HFF-Myc (cell line): Measurements from ENCODE around the gene AARSD1.
A peak's percentile ranks its signal among the peaks of the same experiment; 100 is the strongest.
"Not testable (repeated sequence)": the region's sequence is repeated elsewhere in the genome, so short reads cannot be mapped to it uniquely, and the experiment has no call there.

Source experiments
- DNase-seq: peaks from one replicate; pipeline ENCODE4 v3.0.0-alpha.2; 2011; ENCODE audit warnings: low read depth; ENCODE audit errors: extremely low read depth
- H3K4me3 ChIP-seq: replicated peaks from 2 replicates; pipeline ENCODE4 v1.5.1; 2011; ENCODE audit warnings: low read depth, mild to moderate bottlenecking, control low read depth, low read length
- CTCF ChIP-seq: IDR thresholded peaks from 2 replicates; pipeline ENCODE4 v1.5.1; 2012; ENCODE audit warnings: mild to moderate bottlenecking, low read depth, low read length, control low read depth; ENCODE audit errors: missing control alignments

AARSD1 gene

DNA sequence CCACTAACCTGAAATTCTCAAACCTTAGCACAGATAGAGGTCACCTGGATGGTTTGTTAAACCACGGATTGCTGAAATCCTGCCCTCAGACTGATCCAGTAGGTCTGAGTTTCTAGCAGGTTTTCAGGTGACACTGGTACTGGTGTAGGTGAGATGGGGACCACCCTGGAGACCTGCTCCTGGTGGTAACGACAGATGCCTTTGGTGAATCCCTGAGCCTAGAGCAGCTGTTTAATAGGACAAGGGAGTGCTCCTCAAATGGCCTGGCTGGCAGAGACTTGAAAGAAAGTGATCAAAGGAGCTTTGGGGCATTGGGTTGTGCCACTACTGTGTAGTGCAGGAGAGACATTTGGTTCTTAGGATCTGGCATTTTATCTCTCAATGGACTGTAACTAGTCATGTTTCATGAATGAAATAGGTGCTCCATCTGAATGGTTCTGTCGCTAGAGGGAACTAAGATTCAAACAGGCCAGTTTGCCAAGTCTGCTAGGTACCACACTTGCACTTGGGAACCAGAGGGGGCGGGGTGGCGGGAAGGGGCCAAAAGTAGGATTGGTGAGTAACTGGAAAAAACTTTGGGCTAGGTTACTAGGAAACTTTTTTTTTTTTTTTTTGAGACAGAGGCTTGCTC, 39.4 kb upstream of the AARSD1 start:
- no peak for TF ChIP-seq CTCF
- no peak overlapping the region for H3K4me3 ChIP-seq
- no peak for DNase-seq

GRCh38 chr17:43000894-43001293, 36.6 kb upstream of the AARSD1 start:
- H3K4me3 ChIP-seq: peak overlapping the region; percentile 100
- DNase-seq: not testable (repeated sequence)

DNA sequence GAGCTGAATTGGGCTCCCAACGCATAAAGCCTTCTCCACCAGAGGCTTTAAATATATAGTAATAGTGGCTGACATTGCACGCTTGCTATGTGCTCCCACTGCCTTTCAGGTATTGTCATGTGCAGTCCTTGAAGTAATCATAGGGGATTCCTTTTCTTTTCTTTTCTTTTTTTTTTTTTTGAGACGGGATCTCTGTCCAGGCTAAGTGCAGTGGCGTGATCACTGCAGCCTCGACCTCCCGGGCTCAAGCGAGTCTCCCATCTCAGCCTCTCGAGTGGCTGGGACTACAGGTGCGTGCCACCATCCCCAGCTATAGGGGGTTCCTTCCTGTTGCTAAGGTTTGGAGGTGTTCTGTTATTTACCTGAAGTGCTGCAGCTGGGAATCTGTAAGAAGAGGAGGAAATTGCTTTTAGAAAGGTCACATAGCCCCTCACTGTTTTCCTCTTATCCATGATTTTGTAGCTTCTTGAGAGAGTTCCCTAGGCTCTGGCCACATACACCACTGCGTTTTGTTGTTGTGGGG, 34.8 kb upstream of the AARSD1 start:
- TF ChIP-seq CTCF: no peak
- H3K4me3 ChIP-seq: peak overlapping the region; percentile 100
- DNase-seq: no peak

- peak; percentile 100 for DNase-seq
- TF ChIP-seq CTCF: peak; percentile 81
- H3K4me3 ChIP-seq: peak within 1 kb of the TSS; percentile 100
Observed at GRCh38 chr17:42997984-42998938, 34.0 kb upstream of the AARSD1 start, which contains the start of gene RPL27. Gene RPL27, plus strand, starts transcription at chr17:42998419. Its CDS starts 332 bp downstream, at chr17:42998751.

GRCh38 chr17:42997390-42997983, 33.2 kb upstream of the AARSD1 start:
- TF ChIP-seq CTCF: no peak
- no peak for DNase-seq
- H3K4me3 ChIP-seq: peak overlapping the region; percentile 10; the same call in 1 of the 2 replicates

DNA sequence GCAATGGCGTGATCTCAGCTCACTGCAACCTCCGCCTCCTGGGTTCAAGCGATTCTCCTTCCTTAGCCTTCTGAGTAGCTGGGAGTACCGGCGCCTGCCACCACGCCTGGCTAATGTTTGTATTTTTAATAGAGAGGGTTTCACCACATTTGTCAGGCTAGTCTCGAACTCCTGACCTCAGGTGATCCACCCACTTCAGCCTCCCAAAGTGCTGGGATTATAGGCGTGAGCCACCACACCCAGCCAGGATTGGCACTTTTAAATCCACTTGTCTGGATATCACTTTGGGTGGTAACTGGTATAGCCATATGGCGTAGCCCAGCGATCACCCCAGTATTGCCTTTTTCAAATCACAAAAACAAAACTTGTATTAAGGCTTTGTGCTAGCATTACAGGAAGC, 29.7 kb upstream of the AARSD1 start:
- H3K4me3 ChIP-seq, DNase-seq: not testable (repeated sequence)

DNA sequence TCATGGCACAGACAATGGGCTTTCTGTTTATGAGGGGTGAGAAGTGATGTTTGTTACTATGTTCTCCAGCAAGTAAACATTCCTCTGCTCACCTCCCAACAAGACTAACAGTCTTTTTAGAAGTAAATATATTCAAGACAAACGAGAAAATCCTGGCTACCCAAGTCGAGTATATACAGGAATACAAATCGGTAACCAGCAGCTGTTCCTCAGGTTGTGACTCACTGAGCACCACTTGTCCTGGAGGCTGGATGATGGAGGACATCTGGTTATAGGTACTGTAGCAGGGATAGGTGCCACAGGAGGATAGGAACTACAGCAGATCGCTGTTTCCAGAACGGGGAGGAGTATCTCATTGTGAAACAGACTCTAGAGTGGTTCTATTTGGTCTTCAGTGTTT, 28.6 kb upstream of the AARSD1 start:
- H3K4me3 ChIP-seq: no peak overlapping the region
- TF ChIP-seq CTCF: no peak
- DNase-seq: no peak
